Measurements from ENCODE around the gene OR5H15.
A peak's percentile ranks its signal among the peaks of the same experiment; 100 is the strongest.
"Not testable (repeated sequence)": the region's sequence is repeated elsewhere in the genome, so short reads cannot be mapped to it uniquely, and the experiment has no call there.

Gene OR5H15

GRCh38 chr3:98166396-98166795, at the start of gene OR5H15:
TSS of gene OR5H15 (plus strand) at chr3:98166696. CDS start at chr3:98168700, 2,004 bp downstream.
- no peak for DNase-seq

DNA sequence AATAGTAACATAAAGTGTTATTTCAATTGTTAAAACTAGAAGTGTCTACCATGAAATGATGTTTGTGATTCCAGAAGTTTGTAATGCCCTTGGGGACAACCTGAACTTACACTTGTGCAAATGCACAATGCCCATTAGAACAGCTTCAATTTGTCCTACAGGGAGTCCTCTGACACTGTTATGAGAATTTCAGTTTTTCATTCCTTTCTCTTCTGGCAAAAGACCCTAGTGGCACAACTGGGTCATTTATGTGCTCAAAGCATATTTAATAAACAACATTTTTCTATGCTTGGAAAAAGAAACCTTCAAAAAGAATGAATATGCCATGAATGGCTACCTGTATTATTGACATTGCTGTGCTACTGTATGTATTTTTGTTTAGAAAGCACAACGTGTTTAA, 36.1 kb upstream of the OR5H15 start, which contains the start of gene OR5H1:
OR5H1 (plus strand) TSS at position 301 of the 400 bp plus-strand sequence. CDS start 1,977 bp downstream, outside the sequence.
- no peak for DNase-seq

GRCh38 chr3:98136631-98137030, 29.9 kb upstream of the OR5H15 start:
- no peak for DNase-seq

DNA sequence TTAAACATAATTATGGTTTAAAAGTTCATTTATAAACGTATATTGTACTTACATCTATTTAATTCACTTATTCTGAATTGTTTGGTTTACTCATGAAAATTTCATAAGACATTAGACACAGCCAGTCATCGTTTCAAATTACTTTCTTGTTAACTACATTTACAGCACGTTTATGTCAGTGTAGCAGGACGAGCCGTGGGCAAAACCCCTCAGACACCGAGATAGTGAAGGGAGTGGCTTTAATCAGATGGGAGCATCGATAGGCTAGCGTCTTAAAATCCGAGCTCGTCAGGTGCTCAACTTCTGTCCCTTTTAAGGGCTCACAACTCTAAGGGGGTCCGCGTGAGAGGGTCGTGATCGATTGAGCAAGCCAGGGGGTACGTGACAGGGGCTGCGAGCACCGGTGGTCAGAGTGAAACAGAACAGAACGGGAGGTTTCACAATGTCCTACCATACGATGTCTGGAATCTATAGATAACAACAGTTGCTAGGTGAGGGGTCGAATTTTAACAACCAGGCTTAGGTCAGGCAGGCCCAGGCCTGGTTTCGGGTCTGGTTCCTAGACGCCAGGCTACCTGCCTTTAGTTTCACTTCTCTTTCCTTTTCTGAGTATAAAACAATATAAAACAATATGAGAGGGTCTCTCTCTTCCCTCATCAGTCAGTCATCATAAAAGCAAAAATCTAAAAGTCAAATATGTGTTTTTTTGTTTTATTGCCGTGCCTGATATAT, 28.5 kb upstream of the OR5H15 start:
- DNase-seq: not testable (repeated sequence)

DNA sequence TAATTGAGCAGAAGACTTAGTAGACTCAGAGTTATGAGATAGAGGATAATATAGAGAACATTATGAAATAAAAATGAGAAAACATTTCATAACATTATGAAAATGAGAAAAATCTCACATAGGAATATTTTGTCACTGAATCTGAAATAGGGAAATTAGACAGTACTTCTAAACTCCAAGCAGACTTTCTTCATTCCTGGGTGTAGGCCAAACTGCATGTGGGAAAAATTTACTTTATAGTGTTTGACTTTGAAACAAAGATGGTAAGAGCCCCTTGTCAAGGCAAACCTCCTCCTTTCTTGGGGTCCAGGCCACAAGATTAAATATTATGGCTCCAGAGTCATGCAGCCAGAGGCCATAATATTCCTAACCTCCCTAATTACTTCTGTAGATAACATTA, 26.0 kb upstream of the OR5H15 start:
- DNase-seq: no peak

GRCh38 chr3:98147179-98147578, 19.3 kb upstream of the OR5H15 start, which contains the start of gene OR5H14:
TSS of gene OR5H14 (plus strand) at chr3:98147479. CDS start at chr3:98149386, 1,907 bp downstream.
- DNase-seq: no peak

- no peak for DNase-seq
Observed at GRCh38 chr3:98148751-98149150, 17.7 kb upstream of the OR5H15 start.

- DNase-seq: not testable (repeated sequence)
Observed at GRCh38 chr3:98149456-98149855, 17.0 kb upstream of the OR5H15 start.

DNA sequence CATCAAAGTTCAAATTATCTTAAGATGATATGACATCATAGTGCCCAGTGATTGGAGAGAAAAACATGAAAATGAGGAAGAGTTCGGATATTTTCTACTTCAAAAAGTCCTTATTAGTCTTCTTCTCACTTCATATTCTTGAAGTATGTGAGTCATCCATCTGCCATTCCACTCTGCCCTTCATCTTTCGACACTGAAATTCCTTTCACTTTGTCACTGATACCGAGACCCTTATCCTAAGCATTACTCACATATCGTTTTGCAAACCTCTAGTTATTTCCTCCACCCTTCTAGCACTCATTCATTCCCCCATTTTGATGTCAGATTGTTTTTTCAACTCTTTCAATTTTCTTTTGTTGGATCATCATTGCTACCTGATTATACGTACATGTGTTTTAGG, 15.3 kb upstream of the OR5H15 start:
- no peak for DNase-seq

- DNase-seq: no peak
Observed at GRCh38 chr3:98171071-98171470, 4.6 kb downstream of the OR5H15 start.

DNA sequence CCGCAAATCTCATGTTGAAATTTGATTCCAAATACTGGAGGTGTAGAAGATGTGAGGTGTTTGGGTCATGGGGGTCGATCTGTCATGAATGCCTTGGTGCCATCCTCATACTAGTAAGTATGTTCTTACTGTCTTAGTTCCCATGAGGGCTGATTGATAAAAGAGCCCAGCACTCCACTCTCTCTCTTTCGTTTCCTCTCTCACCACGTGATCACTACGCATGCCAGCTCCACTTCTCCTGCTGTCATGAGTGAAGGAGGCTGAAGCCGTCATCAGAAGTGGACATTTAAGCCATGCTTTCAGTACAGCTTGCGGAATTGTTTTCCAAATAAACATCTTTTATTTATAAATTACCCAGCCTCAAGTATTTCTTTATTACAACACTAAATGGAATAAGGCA, 6.1 kb downstream of the OR5H15 start:
- DNase-seq: peak; percentile 45

DNA sequence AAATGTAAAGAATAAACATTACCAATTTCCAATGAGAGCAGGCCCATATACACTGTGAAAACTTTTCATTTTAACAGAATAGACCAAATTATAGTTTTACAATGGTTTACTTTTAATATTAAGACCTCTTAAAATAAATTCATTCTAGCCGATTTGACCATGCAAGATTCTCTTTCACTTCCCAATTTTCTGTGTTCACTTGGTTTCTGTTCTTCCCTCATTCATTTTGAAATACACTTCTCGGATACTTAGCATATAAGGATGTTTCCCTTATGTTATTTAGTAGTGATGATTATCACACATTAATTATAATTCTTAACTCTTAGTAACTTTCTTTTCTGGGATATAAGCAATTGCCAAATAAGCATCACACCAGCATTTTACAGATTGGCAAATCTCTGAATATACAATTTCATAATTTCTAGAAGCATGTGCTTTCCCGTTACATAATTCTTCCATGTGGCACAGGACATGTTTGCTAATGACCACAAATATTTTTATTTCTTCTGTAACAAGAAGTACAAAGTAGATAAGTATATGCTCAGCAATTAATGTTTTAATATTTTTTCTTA, 13.9 kb downstream of the OR5H15 start:
- DNase-seq: peak; percentile 77

- DNase-seq: no peak
Observed at GRCh38 chr3:98182196-98182595, 15.7 kb downstream of the OR5H15 start.

DNA sequence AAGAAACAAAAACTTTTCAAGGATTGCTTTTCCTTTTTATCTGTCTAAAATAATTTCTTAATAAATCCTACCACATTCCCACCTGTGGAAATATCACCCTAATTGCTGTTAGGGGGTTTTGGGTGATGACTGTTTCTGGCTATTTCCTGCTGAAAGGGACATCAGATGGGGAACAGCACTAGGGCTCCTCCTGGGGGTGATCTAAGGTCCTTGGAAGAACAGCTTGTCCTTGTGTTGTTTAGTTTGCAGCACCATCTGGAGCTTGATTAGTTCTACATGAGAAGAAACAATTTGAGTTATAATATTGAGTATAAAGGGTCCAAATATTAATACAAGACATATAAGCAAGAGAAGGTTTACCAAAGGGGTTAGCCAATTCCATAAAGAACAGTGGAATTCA, 18.7 kb downstream of the OR5H15 start:
- peak; percentile 24 for DNase-seq

DNA sequence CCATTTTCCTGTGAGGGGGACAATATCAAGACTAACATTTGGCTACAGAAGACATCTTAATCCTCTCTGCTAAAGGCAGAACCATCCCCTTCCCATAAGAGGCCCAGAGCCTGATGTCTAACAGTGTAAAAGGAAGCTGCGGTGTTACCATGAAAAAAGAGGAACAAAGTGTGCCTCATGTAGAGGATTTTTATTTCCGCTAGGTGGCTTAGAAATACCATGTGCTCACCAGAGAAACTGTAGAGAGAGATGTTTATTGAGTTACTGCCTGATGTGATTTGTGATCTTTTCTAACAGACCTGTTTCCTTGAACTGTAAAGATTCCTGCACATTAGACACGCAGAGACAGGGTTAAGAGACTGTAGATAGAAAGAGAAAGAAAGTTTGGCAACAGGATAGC, 22.0 kb downstream of the OR5H15 start:
- peak; percentile 92 for DNase-seq

DNA sequence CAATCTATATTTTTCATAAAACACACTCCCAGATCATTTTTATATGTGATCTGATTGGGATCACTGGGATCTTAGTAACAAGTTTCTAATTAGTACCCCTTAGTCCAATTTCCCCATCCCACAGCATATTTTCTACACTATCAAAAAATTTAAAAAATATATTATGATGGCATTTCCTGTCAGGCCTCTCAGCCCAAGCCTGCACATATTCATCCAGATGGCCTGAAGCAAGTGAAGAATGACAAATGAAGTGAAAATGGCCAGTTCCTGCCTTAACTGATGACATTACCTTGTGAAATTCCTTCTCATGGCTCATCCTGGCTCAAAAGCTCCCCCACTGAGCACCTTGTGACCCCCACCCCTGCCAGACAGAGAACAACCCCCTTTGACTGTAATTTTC, 24.4 kb downstream of the OR5H15 start:
- not testable (repeated sequence) for DNase-seq

GRCh38 chr3:98196293-98196692, 29.8 kb downstream of the OR5H15 start:
- not testable (repeated sequence) for DNase-seq

DNA sequence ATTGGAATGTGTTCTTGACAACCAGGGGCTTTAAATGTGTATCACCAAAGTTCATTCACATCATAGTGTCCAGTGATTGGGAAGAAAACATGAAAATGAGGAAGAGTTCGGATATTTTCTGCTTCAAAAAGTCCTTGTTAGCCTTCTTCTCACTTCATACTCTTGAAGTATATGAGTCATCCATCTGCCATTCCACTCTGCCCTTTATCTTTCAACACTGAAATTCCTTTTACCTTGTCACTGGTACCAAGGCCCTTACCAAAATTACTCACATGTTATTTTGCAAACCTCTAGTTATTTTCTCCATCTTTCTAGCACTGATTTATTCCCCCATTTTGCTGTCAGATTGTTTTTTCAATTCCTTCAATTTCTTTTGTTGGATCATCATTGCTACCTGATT, 32.5 kb downstream of the OR5H15 start:
- no peak for DNase-seq

DNA sequence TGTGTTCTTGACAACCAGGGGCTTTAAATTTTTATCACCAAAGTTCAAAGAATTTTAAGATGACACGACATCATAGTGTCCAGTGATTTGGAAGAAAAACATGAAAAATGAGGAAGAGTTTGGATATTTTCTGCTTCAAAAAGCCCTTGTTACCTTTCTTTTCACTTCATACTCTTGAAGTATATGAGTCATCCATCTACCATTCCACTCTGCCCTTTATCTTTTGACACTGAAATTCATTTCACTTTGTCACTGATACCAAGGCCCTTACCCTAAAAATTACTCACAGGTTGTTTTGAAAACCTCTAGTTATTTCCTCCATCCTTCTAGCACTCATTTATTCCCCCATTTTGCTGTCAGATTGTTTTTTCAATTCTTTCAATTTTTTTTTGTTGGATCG, 42.7 kb downstream of the OR5H15 start:
- DNase-seq: no peak

DNA sequence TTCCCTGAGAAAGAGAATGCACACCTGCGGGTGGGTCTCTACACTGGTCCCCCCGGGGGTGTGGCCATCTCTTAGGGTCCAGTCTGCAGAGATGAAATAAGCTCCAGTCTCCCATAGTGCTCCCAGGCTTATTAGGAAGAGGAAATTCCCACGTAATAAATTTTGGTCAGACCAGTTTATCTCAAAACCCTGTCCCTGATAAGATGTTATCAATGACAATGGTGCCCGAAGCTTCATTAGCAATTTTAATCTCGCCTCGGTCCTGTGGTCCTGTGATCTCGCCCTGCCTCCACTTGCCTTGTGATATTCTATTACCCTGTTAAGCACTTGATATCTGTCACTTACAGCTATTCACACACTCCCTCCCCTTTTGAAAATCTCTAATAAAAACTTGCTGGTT, 46.8 kb downstream of the OR5H15 start:
- no peak for DNase-seq

DNA sequence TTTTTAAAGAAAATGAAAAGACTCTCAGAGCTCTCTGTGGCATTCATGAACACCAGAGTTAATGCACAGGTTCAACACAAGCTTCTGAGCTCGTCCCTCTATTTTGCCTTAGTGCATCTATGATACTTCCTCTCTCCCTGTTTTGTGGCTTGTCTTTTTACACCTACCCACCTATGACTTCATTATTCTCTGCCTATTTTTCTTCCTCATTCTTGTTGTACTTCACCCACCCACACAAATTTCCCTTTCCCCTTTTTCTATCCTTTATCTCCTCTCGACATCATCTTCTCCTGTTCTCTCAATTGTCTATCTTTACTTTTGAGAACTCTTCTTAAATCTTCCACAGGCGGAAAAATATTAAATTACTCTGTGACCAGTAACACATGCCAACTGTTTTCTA, 48.6 kb downstream of the OR5H15 start:
- DNase-seq: no peak
